ENCODE results near the gene ULBP1.

GRCh38 chr6:149951626-149952025 is 12.1 kb upstream of the ULBP1 start:
- TF ChIP-seq CTCF (IDR thresholded peaks at IDR 0.05) (no peak), POLR2AphosphoS5 (IDR thresholded peaks at IDR 0.05) (no peak), POLR2A (IDR thresholded peaks at IDR 0.05) (no peak), EP300 (IDR thresholded peaks at IDR 0.05) (no peak)
